Measurements from ENCODE around the gene CORT.
"Not testable (repeated sequence)": the region's sequence is repeated elsewhere in the genome, so short reads cannot be mapped to it uniquely, and the experiment has no call there.

Gene CORT

DNA sequence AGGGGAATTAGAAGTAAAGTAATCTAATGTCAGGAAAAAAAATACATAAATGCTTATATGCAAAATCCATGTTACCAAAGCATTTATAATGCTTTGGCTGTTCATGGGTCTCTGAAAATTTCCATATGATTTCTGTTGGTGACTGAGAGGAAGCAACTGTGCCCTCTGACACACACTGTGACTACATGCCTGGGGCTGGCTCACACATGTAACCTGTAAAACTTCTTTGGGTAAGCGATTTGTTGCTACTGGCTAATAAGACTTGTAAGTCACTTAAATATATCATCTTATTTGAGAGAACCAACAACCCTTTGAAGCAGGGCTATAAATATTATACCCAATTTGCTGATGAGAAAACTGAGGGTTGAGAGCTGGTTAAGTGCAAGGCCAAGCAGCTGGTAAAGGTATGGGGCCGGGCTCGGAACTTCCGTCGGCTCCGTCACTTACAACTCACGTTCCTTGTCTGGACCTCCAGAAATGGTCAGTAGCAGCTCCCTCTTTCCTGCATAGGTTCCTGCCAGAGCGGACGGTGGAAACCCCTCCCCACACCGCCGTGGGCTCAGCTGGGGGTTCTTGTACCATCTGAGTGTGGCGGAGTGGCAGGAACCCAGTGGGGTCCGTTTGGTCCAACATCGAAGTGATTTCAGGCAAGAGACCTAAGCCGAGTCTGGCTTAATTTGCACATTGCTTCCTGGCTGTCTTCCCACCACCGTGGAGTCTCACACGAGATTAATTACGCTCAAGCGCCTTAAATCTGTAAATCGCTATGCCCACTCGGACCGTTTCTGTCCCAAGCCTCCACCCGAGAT is 21.8 kb downstream of the CORT start:
- peak overlapping the region; percentile 86 for H3K4me3 ChIP-seq (ENCODE audit: low read length)
- no peaks in the 10 kb centered on the region for H3K27me3 ChIP-seq (ENCODE audit: control insufficient read depth, insufficient read depth, low read length)
- H3K9ac ChIP-seq (ENCODE audit: low read length), result peak overlapping the region; percentile 61
- peaks cover 9% of the 10 kb centered on the region for H3K4me1 ChIP-seq (ENCODE audit: control insufficient read depth, insufficient read depth, low read length)
- peak overlapping the region; percentile 25 for H3K27ac ChIP-seq (ENCODE audit: low read depth, low read length)
- H3K36me3 ChIP-seq (ENCODE audit: control insufficient read depth, insufficient read depth, low read length), result peaks cover 8% of the 10 kb centered on the region

DNA sequence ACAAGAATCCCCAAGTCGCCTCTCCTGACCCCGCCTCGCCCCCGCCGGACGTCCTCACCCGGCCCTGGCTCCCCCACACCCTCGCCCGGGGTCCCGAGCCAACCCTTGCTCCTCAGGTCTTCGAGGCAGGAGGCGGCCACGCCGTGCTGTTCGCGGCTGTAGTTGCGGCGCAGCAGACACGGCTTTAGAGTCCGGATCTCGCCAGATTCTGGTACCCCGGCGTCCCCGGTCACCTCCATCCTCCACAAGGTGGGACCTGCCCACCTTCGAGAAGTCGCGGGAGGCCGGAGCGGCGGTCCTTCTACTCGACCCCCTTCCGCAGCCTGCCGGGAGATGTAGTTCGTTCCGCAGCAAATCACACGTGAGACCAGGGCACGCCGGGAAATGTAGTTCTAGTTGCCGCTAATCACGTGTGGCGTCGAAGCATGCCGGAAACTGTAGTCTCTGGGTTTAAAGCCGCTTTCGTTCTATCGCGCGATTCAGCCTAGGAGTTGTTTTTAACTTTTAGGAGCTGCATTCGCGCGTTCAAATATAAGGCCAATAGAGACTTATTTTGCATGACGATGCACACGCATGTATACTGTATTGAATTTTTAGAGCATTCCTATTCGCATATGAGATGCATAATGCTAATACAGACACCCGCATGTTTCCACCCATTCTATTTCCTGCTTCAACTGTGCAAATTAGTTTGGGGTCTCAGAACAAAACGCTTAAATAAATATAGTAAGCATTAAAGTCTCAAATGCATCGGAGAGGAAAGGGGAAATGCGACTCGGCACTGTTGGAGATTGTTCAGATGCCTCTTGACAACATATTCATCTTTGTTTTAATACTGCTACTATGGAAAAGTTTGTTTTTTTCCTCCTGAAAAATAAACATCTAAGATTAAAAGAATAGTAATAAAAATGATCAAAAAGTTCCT is 22.7 kb downstream of the CORT start, which contains the start of gene DFFA:
TSS of gene DFFA (minus strand) at position 310 of the 925 bp plus-strand sequence. CDS start at position 239, 71 bp downstream.
- Histone ChIP-seq H3K9ac (ENCODE audit: low read length) (peak within 1 kb of the TSS; percentile 61), H3K27ac (ENCODE audit: low read depth, low read length) (peak within 1 kb of the TSS; percentile 25), H3K36me3 (ENCODE audit: control insufficient read depth, insufficient read depth, low read length) (peaks cover 8% of the 10 kb centered on the region), H3K4me3 (ENCODE audit: low read length) (peak within 1 kb of the TSS; percentile 86), H3K4me1 (ENCODE audit: control insufficient read depth, insufficient read depth, low read length) (peaks cover 9% of the 10 kb centered on the region), H3K27me3 (ENCODE audit: control insufficient read depth, insufficient read depth, low read length) (no peaks in the 10 kb centered on the region)

DNA sequence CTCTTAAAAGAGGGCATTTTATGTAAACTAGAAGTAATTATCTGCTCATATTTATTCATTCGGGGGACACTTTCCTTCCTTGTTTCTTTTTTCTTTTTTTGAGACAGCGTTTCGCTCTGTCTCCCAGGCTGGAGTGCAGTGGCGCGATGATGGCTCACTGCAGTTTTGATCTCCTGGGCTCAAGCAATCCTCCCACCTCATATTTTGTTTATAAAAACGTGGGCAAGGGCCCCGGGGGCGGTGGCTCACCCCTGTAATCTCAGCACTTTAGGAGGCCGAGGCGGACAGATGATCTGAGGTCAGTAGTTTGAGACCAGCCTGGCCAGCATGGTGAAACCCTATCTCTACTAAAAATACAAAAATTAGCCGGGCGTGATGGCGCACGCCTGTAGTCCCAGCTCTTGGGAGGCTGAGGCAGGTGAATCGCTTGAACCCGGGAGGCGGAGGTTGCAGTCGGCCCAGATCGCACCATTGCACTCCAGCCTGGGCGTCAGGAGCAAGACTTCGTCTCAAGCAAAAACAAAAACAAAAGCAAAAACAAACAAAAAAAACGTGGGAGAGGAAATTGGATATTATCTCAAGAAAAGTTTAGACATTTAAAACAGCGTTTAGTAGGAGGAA is 23.4 kb downstream of the CORT start:
- Histone ChIP-seq H3K9ac (ENCODE audit: low read length) (no peak overlapping the region), H3K27me3 (ENCODE audit: control insufficient read depth, insufficient read depth, low read length) (no peaks in the 10 kb centered on the region), H3K27ac (ENCODE audit: low read depth, low read length) (no peak overlapping the region), H3K4me1 (ENCODE audit: control insufficient read depth, insufficient read depth, low read length) (peaks cover 9% of the 10 kb centered on the region), H3K4me3 (ENCODE audit: low read length) (no peak overlapping the region), H3K36me3 (ENCODE audit: control insufficient read depth, insufficient read depth, low read length) (peaks cover 2% of the 10 kb centered on the region)

DNA sequence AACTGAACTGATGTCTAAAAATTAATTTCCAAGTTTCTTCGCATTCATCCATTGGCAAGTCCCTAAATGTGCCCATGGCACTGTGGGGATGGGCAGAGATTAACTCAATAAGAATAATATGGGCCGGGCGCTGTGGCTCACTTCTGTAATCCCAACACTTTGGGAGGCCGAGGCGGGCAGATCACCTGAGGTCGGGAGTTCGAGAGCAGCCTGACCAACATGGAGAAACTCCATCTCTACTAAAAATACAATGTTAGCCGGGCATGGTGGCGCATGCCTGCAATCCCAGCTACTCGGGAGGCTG is 24.4 kb downstream of the CORT start:
- not testable (repeated sequence) for H3K36me3 ChIP-seq (ENCODE audit: control insufficient read depth, insufficient read depth, low read length); H3K27me3 ChIP-seq (ENCODE audit: control insufficient read depth, insufficient read depth, low read length); H3K4me1 ChIP-seq (ENCODE audit: control insufficient read depth, insufficient read depth, low read length); H3K9ac ChIP-seq (ENCODE audit: low read length)
- Histone ChIP-seq H3K4me3 (ENCODE audit: low read length) (peak overlapping the region; percentile 71), H3K27ac (ENCODE audit: low read depth, low read length) (peak overlapping the region; percentile 52)

DNA sequence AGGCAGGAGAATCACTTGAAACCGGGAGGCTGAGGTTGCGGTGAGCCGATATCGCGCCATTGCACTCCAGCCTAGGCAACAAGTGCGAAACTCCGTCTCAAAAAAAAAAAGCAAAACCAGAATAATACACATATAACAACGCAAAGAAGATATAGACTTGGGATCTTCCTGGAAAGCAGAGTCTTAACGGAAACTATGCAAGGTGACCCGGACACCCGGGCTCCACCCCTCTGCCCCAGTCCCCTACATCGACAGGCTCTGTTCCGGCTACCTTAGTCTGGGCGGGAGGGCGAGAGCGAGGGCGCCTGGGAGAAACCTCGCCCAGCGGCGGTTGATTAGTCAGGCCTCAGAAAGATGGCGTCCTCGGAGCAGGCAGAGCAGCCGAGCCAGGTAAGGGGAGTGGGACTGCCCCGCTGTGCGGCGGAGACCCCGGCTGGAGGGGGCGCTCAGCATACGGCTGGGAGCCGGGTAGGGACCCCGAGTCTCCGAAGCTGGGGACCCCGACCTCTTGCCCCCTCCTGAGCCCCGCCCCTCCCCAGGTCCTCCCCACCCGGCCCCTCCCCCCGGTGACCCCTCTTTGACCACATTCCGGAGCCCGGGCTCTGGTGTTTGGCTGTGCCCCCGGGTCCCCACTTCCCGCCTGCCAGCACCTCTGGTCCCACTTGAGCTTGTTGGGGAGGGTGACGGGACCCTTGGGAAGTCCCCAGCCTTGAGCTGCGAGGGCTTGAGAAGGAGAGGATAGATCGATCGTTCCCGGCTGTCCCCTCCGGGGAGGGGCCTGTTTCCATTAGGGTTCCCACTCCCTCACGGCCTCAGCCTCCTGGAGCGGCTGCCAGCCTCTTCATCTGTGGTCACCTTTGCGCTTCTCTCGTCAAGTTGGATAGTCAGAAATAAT is 25.0 kb downstream of the CORT start, which contains the start of gene PEX14:
TSS of gene PEX14 (plus strand) at position 338 of the 895 bp plus-strand sequence. CDS start at position 355, 17 bp downstream.
- Histone ChIP-seq H3K4me1 (ENCODE audit: control insufficient read depth, insufficient read depth, low read length) (peaks cover 9% of the 10 kb centered on the region), H3K9ac (ENCODE audit: low read length) (peak within 1 kb of the TSS; percentile 57), H3K27ac (ENCODE audit: low read depth, low read length) (peak within 1 kb of the TSS; percentile 52), H3K36me3 (ENCODE audit: control insufficient read depth, insufficient read depth, low read length) (no peaks in the 10 kb centered on the region), H3K27me3 (ENCODE audit: control insufficient read depth, insufficient read depth, low read length) (no peaks in the 10 kb centered on the region), H3K4me3 (ENCODE audit: low read length) (peak within 1 kb of the TSS; percentile 71)

DNA sequence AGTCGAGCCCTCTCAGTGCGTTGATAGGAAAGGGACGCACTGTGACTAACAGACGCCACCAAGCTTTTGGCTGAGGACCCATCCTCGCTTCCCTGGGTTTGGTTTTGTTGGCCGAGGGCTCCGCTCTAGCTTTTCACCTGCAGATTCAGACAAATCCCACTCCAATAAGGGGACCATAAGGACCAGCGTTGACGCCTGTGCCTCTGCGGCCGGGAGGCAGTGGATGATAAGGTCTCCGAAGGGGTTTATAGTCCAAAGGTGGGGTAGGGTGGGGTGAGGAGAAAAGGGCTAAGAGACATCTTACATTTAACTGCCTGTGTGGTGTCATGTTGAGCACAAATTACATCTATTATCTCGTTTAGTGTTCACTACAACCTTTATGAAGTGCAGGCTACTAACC is 25.7 kb downstream of the CORT start:
- peak overlapping the region; percentile 71 for H3K4me3 ChIP-seq (ENCODE audit: low read length)
- no peaks in the 10 kb centered on the region for H3K36me3 ChIP-seq (ENCODE audit: control insufficient read depth, insufficient read depth, low read length)
- no peaks in the 10 kb centered on the region for H3K27me3 ChIP-seq (ENCODE audit: control insufficient read depth, insufficient read depth, low read length)
- H3K27ac ChIP-seq (ENCODE audit: low read depth, low read length), result peak overlapping the region; percentile 2
- peaks cover 9% of the 10 kb centered on the region for H3K4me1 ChIP-seq (ENCODE audit: control insufficient read depth, insufficient read depth, low read length)
- peak overlapping the region; percentile 57 for H3K9ac ChIP-seq (ENCODE audit: low read length)

DNA sequence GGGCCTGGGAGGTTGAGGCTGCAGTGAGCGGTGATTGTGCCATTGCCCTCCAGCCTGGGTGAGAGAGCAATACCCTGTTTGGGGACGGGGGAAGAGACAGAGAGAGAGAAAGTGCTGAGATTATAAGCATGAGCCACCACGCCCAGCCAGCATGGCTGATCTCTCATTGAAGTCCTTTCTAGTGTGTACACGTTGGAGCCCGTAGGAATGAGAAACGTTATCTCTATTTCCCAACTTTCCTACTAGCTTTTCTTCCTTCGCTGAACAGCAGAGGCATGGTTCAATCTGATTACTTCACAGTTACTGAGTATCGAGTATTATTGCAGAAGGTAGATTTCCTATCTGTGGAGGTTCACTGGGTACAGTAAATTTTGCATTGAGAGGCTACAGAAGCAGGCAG is 29.5 kb downstream of the CORT start:
- H3K36me3 ChIP-seq (ENCODE audit: control insufficient read depth, insufficient read depth, low read length), result no peaks in the 10 kb centered on the region
- H3K4me3 ChIP-seq (ENCODE audit: low read length), result no peak overlapping the region
- no peaks in the 10 kb centered on the region for H3K27me3 ChIP-seq (ENCODE audit: control insufficient read depth, insufficient read depth, low read length)
- peaks cover 6% of the 10 kb centered on the region for H3K4me1 ChIP-seq (ENCODE audit: control insufficient read depth, insufficient read depth, low read length)
- no peak overlapping the region for H3K9ac ChIP-seq (ENCODE audit: low read length)
- no peak overlapping the region for H3K27ac ChIP-seq (ENCODE audit: low read depth, low read length)

DNA sequence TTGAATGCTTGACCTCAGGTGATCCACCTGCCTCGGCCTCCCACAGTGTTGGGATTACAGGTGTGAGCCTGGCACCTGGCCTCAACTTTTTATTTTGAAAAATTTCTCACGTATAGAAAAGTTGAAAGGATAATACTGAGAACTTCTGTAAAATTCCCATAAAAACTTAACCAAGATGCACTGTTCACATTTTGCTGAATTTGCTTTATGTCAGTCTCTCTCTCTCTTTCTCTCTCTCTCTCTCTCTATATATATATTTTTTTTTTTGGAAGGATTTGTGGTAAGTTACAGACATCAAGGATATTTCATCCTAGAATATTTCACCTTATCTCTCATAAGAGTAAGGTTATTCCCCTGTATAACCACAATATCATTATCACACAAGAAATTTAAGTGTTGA is 30.8 kb downstream of the CORT start:
- no peak overlapping the region for H3K9ac ChIP-seq (ENCODE audit: low read length)
- H3K36me3 ChIP-seq (ENCODE audit: control insufficient read depth, insufficient read depth, low read length), result no peaks in the 10 kb centered on the region
- H3K4me1 ChIP-seq (ENCODE audit: control insufficient read depth, insufficient read depth, low read length), result peaks cover 6% of the 10 kb centered on the region
- H3K4me3 ChIP-seq (ENCODE audit: low read length), result no peak overlapping the region
- no peak overlapping the region for H3K27ac ChIP-seq (ENCODE audit: low read depth, low read length)
- no peaks in the 10 kb centered on the region for H3K27me3 ChIP-seq (ENCODE audit: control insufficient read depth, insufficient read depth, low read length)

DNA sequence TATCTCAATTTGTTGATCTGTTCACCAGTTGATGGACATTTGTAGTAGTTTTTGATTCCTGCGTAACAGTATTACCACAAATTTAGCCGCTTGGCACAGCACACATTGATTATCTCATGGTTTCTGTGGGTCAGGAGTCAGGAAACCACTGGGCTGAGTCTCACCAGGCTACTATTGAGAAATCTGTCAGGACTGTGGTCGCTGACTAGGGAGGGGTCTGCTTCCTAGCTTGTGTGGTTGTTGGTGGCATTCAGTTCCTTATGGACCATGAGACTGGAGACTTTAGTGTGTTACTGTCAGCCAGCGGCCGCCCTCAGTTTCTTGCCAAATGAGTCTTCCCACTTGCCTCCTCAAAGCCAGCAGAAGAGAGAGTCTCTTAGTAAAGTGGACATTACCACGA is 34.7 kb downstream of the CORT start:
- H3K4me3 ChIP-seq (ENCODE audit: low read length), result no peak overlapping the region
- H3K27me3 ChIP-seq (ENCODE audit: control insufficient read depth, insufficient read depth, low read length), result no peaks in the 10 kb centered on the region
- H3K9ac ChIP-seq (ENCODE audit: low read length), result no peak overlapping the region
- no peak overlapping the region for H3K27ac ChIP-seq (ENCODE audit: low read depth, low read length)
- no peaks in the 10 kb centered on the region for H3K4me1 ChIP-seq (ENCODE audit: control insufficient read depth, insufficient read depth, low read length)
- H3K36me3 ChIP-seq (ENCODE audit: control insufficient read depth, insufficient read depth, low read length), result no peaks in the 10 kb centered on the region

DNA sequence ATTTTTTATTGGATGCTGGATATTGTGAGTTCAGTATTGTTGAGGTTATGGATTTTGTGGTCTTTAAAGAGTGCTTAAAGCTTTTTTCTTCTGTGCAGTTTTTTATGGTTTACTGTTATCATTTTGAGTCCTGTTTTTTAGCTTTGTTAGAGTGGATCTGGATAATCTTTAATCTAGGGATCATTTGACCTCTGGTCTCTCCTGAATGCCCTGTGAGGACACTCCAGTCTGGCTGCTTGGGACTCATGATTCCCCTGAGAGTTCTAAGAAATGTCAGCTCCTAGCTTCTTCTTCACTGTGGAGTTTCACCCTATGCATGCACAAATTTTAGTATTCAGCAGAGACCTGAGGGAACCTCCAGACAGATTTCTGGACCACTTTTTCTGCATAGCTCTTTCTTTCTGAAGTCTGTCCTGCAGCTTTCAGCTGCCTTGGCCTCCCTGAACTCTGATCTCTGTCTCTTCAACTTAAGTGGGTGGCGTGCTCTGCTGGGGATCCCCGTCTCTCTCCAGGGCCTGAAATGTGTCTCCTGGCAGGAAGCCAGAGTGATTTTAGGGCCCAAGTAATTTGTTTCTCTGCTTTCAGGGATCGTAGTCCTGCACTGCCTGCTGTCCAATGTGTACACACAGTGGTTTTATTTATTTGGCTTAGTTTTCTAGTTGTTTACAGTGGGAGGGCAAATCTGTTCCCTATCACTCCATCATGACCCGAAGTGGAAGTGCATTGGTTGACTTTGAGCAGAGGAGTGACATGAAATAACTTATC is 39.6 kb downstream of the CORT start:
- H3K27ac ChIP-seq (ENCODE audit: low read depth, low read length), result no peak overlapping the region
- no peaks in the 10 kb centered on the region for H3K4me1 ChIP-seq (ENCODE audit: control insufficient read depth, insufficient read depth, low read length)
- H3K9ac ChIP-seq (ENCODE audit: low read length), result no peak overlapping the region
- H3K27me3 ChIP-seq (ENCODE audit: control insufficient read depth, insufficient read depth, low read length), result no peaks in the 10 kb centered on the region
- no peak overlapping the region for H3K4me3 ChIP-seq (ENCODE audit: low read length)
- H3K36me3 ChIP-seq (ENCODE audit: control insufficient read depth, insufficient read depth, low read length), result no peaks in the 10 kb centered on the region

DNA sequence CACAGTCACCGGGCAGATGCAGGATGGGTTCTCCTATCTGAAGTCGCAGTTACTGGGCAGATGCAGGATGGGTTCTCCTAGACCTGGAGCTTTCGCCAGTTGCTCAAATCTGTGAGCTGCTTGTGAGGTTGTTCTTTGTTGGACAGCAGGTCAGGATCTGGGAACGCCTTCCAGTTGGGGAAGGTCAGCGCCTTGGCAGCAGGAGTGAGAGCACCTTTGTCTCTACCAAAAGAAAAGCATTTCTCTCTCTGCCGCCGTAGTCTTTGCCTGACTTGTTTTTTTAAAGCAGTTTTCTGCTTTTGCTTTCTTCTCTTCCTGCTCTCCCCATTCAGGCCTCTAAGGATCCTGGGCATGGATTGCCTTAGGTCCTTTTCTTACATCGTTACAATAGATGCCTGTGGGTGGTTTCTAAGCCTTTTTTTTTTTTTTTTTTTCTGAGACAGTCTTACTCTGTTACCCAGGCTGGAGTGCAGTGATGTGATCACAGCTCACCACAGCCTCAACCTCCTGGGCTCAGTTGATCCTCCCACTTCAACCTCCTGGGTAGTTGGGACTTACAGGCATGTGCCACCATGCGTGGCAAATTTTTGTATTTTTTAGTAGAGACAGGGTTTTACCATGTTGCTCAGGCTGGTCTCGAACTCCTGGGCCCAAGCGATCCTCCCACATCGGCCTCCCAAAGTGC is 40.6 kb downstream of the CORT start:
- no peak overlapping the region for H3K4me3 ChIP-seq (ENCODE audit: low read length)
- H3K9ac ChIP-seq (ENCODE audit: low read length), result no peak overlapping the region
- no peaks in the 10 kb centered on the region for H3K36me3 ChIP-seq (ENCODE audit: control insufficient read depth, insufficient read depth, low read length)
- H3K4me1 ChIP-seq (ENCODE audit: control insufficient read depth, insufficient read depth, low read length), result peaks cover 5% of the 10 kb centered on the region
- no peak overlapping the region for H3K27ac ChIP-seq (ENCODE audit: low read depth, low read length)
- H3K27me3 ChIP-seq (ENCODE audit: control insufficient read depth, insufficient read depth, low read length), result no peaks in the 10 kb centered on the region

All from rectal smooth muscle tissue (tissue), 1 donor.